HepG2 (cell line): ENCODE data around the gene TATDN3. TPM values are rescaled to one million over a fixed set of nuclear protein-coding genes. Genes with fewer than 3 reads are reported as not detected.

Experiments used
- E2F5 ChIP-seq: sonication (generic); formaldehyde crosslinking; conservative IDR thresholded peaks from 2 replicates; pipeline ENCODE4 v1.4.0; 2020; ENCODE audit warnings: missing genetic modification reagents
- HNRNPL ChIP-seq: fragments of 200-400 bp; formaldehyde crosslinking; IDR thresholded peaks from 2 replicates; pipeline ENCODE4 v1.6.1; 2017; ENCODE audit warnings: mild to moderate bottlenecking, low read depth, low read length
- RORA ChIP-seq: sonication (generic); formaldehyde crosslinking; IDR thresholded peaks from 2 replicates; pipeline ENCODE4 v1.5.0; 2020; ENCODE audit warnings: mild to moderate bottlenecking, missing genetic modification reagents, moderate library complexity
- SOX13 ChIP-seq, 3 experiments: fragments of 450-650 bp in 1 of 3; sonication (generic) in 1 of 3; formaldehyde crosslinking in 1 of 3; IDR thresholded peaks in 2 of 3; conservative IDR thresholded peaks in 1 of 3; 2 replicates each; pipeline versions ENCODE4 v1.5.0 to v1.6.1; 2016 to 2020; ENCODE audit warnings: antibody characterized with exemption in 1 of 3, mild to moderate bottlenecking in 1 of 3, missing compliant biosample characterization in 1 of 3, missing genetic modification reagents in 1 of 3, moderate library complexity in 1 of 3
- SOX5 ChIP-seq: IDR thresholded peaks from 2 replicates; pipeline ENCODE4 v1.6.1; 2016; ENCODE audit warnings: borderline replicate concordance
- SOX6 ChIP-seq, 2 experiments: fragments of 450-650 bp in 1 of 2; sonication (generic) in 1 of 2; formaldehyde crosslinking in 1 of 2; IDR thresholded peaks; 2 replicates each; pipeline versions ENCODE4 v1.4.0 to v1.6.1; 2017 to 2020; ENCODE audit warnings: antibody characterized with exemption in 1 of 2, mild to moderate bottlenecking in 1 of 2, missing genetic modification reagents in 1 of 2
- WIZ ChIP-seq: sonication (generic); formaldehyde crosslinking; IDR thresholded peaks from 2 replicates; pipeline ENCODE4 v1.5.1; 2020; ENCODE audit warnings: mild to moderate bottlenecking, missing genetic modification reagents
- polyA plus RNA-seq, 8 experiments: library from polyadenylated mRNA; depleted of rRNA in 3 of 8; stranded (reverse) in 7 of 8; unstranded in 1 of 8; fragments of >200 nt; fragmentation: Illumina TruSeq in 4 of 8; extraction: Trizol in 4 of 8; gene quantifications; 2 replicates each; pipeline versions ENCODE4 v1.2.1 to v1.2.3, GENCODE V29; 2011 to 2016; ENCODE audit warnings: low read depth in 4 of 8, missing spikeins in 1 of 8, mixed read lengths in 1 of 8; ENCODE audit not compliant: insufficient read depth in 1 of 8
- total RNA-seq, 5 experiments: library from RNA; depleted of rRNA; stranded (reverse); fragments of >200 nt; fragmentation: Illumina TruSeq; extraction: Trizol; gene quantifications; 2 replicates each; pipeline ENCODE4 v1.2.3, GENCODE V29; 2016; ENCODE audit warnings: low read depth in 1 of 5
- TF ChIP-seq, protein P1 (sequence below), 2 experiments: IDR thresholded peaks; 2 replicates each; pipeline ENCODE4 v1.6.1; 2011 to 2012; ENCODE audit warnings: low read length in 2 of 2, borderline replicate concordance in 1 of 2, low read depth in 1 of 2, mild to moderate bottlenecking in 1 of 2, moderate library complexity in 1 of 2

Gene TATDN3
- total and polyA plus RNA-seq, 2 of the 13 experiments (the other 11 are each of a cell fraction or from before 2014, with no cell fraction given): 7.3 to 8.6 TPM

- TF ChIP-seq E2F5: no peak
- TF ChIP-seq WIZ: no peak
- TF ChIP-seq, protein P1, sequence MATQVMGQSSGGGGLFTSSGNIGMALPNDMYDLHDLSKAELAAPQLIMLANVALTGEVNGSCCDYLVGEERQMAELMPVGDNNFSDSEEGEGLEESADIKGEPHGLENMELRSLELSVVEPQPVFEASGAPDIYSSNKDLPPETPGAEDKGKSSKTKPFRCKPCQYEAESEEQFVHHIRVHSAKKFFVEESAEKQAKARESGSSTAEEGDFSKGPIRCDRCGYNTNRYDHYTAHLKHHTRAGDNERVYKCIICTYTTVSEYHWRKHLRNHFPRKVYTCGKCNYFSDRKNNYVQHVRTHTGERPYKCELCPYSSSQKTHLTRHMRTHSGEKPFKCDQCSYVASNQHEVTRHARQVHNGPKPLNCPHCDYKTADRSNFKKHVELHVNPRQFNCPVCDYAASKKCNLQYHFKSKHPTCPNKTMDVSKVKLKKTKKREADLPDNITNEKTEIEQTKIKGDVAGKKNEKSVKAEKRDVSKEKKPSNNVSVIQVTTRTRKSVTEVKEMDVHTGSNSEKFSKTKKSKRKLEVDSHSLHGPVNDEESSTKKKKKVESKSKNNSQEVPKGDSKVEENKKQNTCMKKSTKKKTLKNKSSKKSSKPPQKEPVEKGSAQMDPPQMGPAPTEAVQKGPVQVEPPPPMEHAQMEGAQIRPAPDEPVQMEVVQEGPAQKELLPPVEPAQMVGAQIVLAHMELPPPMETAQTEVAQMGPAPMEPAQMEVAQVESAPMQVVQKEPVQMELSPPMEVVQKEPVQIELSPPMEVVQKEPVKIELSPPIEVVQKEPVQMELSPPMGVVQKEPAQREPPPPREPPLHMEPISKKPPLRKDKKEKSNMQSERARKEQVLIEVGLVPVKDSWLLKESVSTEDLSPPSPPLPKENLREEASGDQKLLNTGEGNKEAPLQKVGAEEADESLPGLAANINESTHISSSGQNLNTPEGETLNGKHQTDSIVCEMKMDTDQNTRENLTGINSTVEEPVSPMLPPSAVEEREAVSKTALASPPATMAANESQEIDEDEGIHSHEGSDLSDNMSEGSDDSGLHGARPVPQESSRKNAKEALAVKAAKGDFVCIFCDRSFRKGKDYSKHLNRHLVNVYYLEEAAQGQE (IDR thresholded peaks at IDR 0.05; ENCODE audit: borderline replicate concordance in 1 of 2, low read depth in 1 of 2, low read length in 2 of 2): peak in 1 of 2 experiments; percentile 50; a peak in 2 of 4 replicates
- no peak for TF ChIP-seq HNRNPL
- 0 out of 2 replicates have a peak, but pooled peaks have one; percentile 34 for TF ChIP-seq SOX5 (CRISPR knock-in tag)
- TF ChIP-seq SOX6 (IDR thresholded peaks at IDR 0.05): no peak
- TF ChIP-seq SOX6 (CRISPR knock-in tag; IDR thresholded peaks at IDR 0.05): 0 out of 2 replicates have a peak, but pooled peaks have one; percentile 19
- no peak for TF ChIP-seq RORA (CRISPR knock-in tag)
- no peak for TF ChIP-seq SOX13 (IDR thresholded peaks at IDR 0.05)
- TF ChIP-seq SOX13 (CRISPR knock-in tag; conservative IDR thresholded peaks at IDR 0.05 in 1 of 2, IDR thresholded peaks at IDR 0.05 in 1 of 2): peak in 1 of 2 experiments; percentile 46; a peak in 1 of 4 replicates
Observed at GRCh38 chr1:212853658-212854057, 62.0 kb downstream of the TATDN3 start (continued).
